ENCODE data around the gene SUDS3.

Gene SUDS3

GRCh38 chr12:118456741-118457140 is 80.4 kb downstream of the SUDS3 start:
- DNase-seq, result no peak

GRCh38 chr12:118459110-118459509 is 82.8 kb downstream of the SUDS3 start:
- DNase-seq, result no peak

- no peak for DNase-seq
These were observed 87.3 kb downstream of the SUDS3 start for GRCh38 chr12:118463677-118464076.

- no peak for DNase-seq
These were observed 89.4 kb downstream of the SUDS3 start for GRCh38 chr12:118465706-118466105.
